Islet precursor cell (in vitro differentiated cells): ENCODE measurements around the gene CIC.
"Not testable (repeated sequence)": the region's sequence is repeated elsewhere in the genome, so short reads cannot be mapped to it uniquely, and the experiment has no call there.

ENCODE experiments used
- DNase-seq: peaks from one replicate; pipeline ENCODE4 v3.0.0-alpha.2; 2018

The CIC gene

GRCh38 chr19:42335971-42336370 is 66.9 kb downstream of the CIC start:
- DNase-seq: no peak

GRCh38 chr19:42339126-42339860 is 70.2 kb downstream of the CIC start:
- not testable (repeated sequence) for DNase-seq

- DNase-seq: not testable (repeated sequence)
These were observed 70.9 kb downstream of the CIC start for GRCh38 chr19:42339922-42340321.

GRCh38 chr19:42343344-42344110 is 74.5 kb downstream of the CIC start:
- DNase-seq: no peak

GRCh38 chr19:42344336-42344893 is 75.4 kb downstream of the CIC start:
- DNase-seq: no peak
